HepG2 (cell line): ENCODE measurements around the gene CD28. TPM values are rescaled to one million over a fixed set of nuclear protein-coding genes. Genes with fewer than 3 reads are reported as not detected.
A peak's percentile ranks its signal among the peaks of the same experiment; 100 is the strongest.

Source experiments
- ATAC-seq: fragments of 200-7000 bp; cut with Tn5 transposase; 3 replicates; pipeline ENCODE4 v1.9.1; 2020; ENCODE audit warnings: mild to moderate bottlenecking, moderate library complexity
- BruUV-seq: library from RNA; stranded (reverse); fragments of 400-500 nt; replicated peaks from 2 replicates; lab custom pipeline; 2021; lab: Mats Ljungman, UMichigan
- CTCF ChIA-PET: fragments of 300-600 bp; formaldehyde crosslinking; extraction: SDS; loops from one replicate; lab custom pipeline; 2021; ENCODE audit warnings: low total read pairs, inconsistent platforms, low intra/inter-chr PET ratio; lab: Yijun Ruan, JAX
- POLR2A ChIA-PET: fragments of 350-600 bp; sonication (Branson Sonifier 250); formaldehyde crosslinking; loops from one replicate; lab custom pipeline; 2020; ENCODE audit warnings: antibody characterized with exemption, inconsistent platforms; lab: Yijun Ruan, JAX
- DNase-seq: peaks from one replicate; pipeline ENCODE4 v3.0.0-alpha.2; 2015; ENCODE audit warnings: low spot score
- FAIRE-seq: peaks from 3 replicates; lab custom pipeline; 2011; peaks lifted over from hg19 to GRCh38; lab: Jason Lieb, UNC
- H2AFZ ChIP-seq: one replicate; pipeline ENCODE4 v1.6.1; 2011; ENCODE audit warnings: low read length, inconsistent platforms
- H3K27ac ChIP-seq: fragments of 300-600 bp; 3 replicates; pipeline ENCODE4 v1.8.0; 2011; ENCODE audit warnings: mixed run types, mild to moderate bottlenecking, mixed read lengths, low read length, inconsistent platforms; ENCODE audit not compliant: insufficient read depth; ENCODE audit errors: extremely low read length
- H3K27me3 ChIP-seq, 2 experiments: fragments of 200-600 bp in 1 of 2; 2 replicates in 1 of 2; 3 replicates in 1 of 2; pipeline versions ENCODE4 v1.6.0 to v1.8.0; 2011; ENCODE audit warnings: low read length in 2 of 2, mild to moderate bottlenecking in 2 of 2, moderate library complexity in 2 of 2, inconsistent platforms in 1 of 2; ENCODE audit not compliant: insufficient read depth in 2 of 2, control insufficient read depth in 1 of 2
- H3K36me3 ChIP-seq, 2 experiments: fragments of 200-600 bp in 1 of 2; replicated peaks in 1 of 2; 2 replicates in 1 of 2; 3 replicates in 1 of 2; pipeline versions ENCODE4 v1.5.1 to v1.8.0; 2011; ENCODE audit warnings: low read length in 2 of 2, inconsistent platforms in 1 of 2; ENCODE audit not compliant: insufficient read depth in 2 of 2, control insufficient read depth in 1 of 2
- H3K4me1 ChIP-seq: 2 replicates; pipeline ENCODE4 v1.5.1; 2012; ENCODE audit warnings: low read length, inconsistent platforms; ENCODE audit not compliant: insufficient read depth
- H3K4me2 ChIP-seq: 2 replicates; pipeline ENCODE4 v1.6.0; 2011; ENCODE audit warnings: low read depth, low read length, inconsistent platforms
- H3K4me3 ChIP-seq, 3 experiments: fragments of 200-600 bp in 1 of 3; sonication (generic), shearing (Covaris generic) in 1 of 3; replicated peaks in 1 of 3; 2 replicates each; pipeline ENCODE4 v1.5.1; 2011 to 2016; ENCODE audit warnings: low read length in 3 of 3, inconsistent platforms in 2 of 3, low read depth in 2 of 3, mild to moderate bottlenecking in 2 of 3, control low read depth in 1 of 3, mixed read lengths in 1 of 3; ENCODE audit not compliant: insufficient read depth in 1 of 3
- H3K79me2 ChIP-seq: one replicate; pipeline ENCODE4 v1.6.1; 2011; ENCODE audit warnings: low read length, inconsistent platforms; ENCODE audit not compliant: insufficient read depth
- H3K9ac ChIP-seq: 2 replicates; pipeline ENCODE4 v1.6.0; 2011; ENCODE audit warnings: mild to moderate bottlenecking, low read depth, low read length, inconsistent platforms; ENCODE audit not compliant: insufficient read depth
- H3K9me3 ChIP-seq: 2 replicates; pipeline ENCODE4 v1.5.1; 2012; ENCODE audit warnings: mild to moderate bottlenecking, low read length
- H4K20me1 ChIP-seq: 2 replicates; pipeline ENCODE4 v1.6.0; 2011; ENCODE audit warnings: inconsistent platforms, mild to moderate bottlenecking, low read length, moderate library complexity; ENCODE audit not compliant: insufficient read depth
- CREB1 ChIP-seq, 2 experiments: fragments of 450-650 bp in 1 of 2; IDR thresholded peaks; 2 replicates each; pipeline ENCODE4 v1.6.1; 2016 to 2017; ENCODE audit warnings: control low read depth in 1 of 2, mild to moderate bottlenecking in 1 of 2, missing compliant biosample characterization in 1 of 2, missing genetic modification characterization in 1 of 2
- HNF4G ChIP-seq, 2 experiments: sonication (generic) in 1 of 2; formaldehyde crosslinking in 1 of 2; IDR thresholded peaks; 2 replicates each; pipeline versions ENCODE4 v1.4.0 to v1.6.1; 2011 to 2020; ENCODE audit warnings: borderline replicate concordance in 2 of 2, low read depth in 2 of 2, mild to moderate bottlenecking in 2 of 2, low read length in 1 of 2, missing genetic modification reagents in 1 of 2, moderate library complexity in 1 of 2
- TARDBP ChIP-seq: sonication (generic); formaldehyde crosslinking; IDR thresholded peaks from 2 replicates; pipeline ENCODE4 v1.8.0; 2022; ENCODE audit warnings: mild to moderate bottlenecking, missing genetic modification reagents
- ZNF101 ChIP-seq: sonication (generic); formaldehyde crosslinking; IDR thresholded peaks from 2 replicates; pipeline ENCODE4 v1.4.0; 2020; ENCODE audit warnings: mild to moderate bottlenecking, low read depth, missing genetic modification reagents, borderline replicate concordance
- ZNF317 ChIP-seq: sonication (generic); formaldehyde crosslinking; IDR thresholded peaks from 2 replicates; pipeline ENCODE4 v1.5.0; 2020; ENCODE audit warnings: mild to moderate bottlenecking, missing genetic modification reagents
- WGBS: methylation state at CpG from one replicate; pipeline ENCODE4 v1.1.6; 2017; ENCODE audit warnings: low lambda C conversion rate; 5-methylcytosine and 5-hydroxymethylcytosine counted together
- in situ Hi-C: cut with HindIII; loops from 2 replicates; pipeline ENCODE4 v1.10.0; 2017; ENCODE audit warnings: low pct_unique_long_range_greater_than_20kb; ENCODE audit not compliant: extremely low pct_ligation_motif_present
- intact Hi-C: fragments of 100-400 bp; cut with micrococcal nuclease; formaldehyde crosslinking; loops from one replicate; pipeline ENCODE4 v1.10.0; 2022; ENCODE audit not compliant: unreplicated experiment
- polyA plus RNA-seq, 8 experiments: library from polyadenylated mRNA; depleted of rRNA in 3 of 8; stranded (reverse) in 7 of 8; unstranded in 1 of 8; fragments of >200 nt; fragmentation: Illumina TruSeq in 4 of 8; extraction: Trizol in 4 of 8; gene quantifications; 2 replicates each; pipeline versions ENCODE4 v1.2.1 to v1.2.3, GENCODE V29; 2011 to 2016; ENCODE audit warnings: low read depth in 4 of 8, missing spikeins in 1 of 8, mixed read lengths in 1 of 8; ENCODE audit not compliant: insufficient read depth in 1 of 8
- total RNA-seq, 5 experiments: library from RNA; depleted of rRNA; stranded (reverse); fragments of >200 nt; fragmentation: Illumina TruSeq; extraction: Trizol; gene quantifications; 2 replicates each; pipeline ENCODE4 v1.2.3, GENCODE V29; 2016; ENCODE audit warnings: low read depth in 1 of 5
- TF ChIP-seq, protein P1 (sequence below): sonication (generic); formaldehyde crosslinking; IDR thresholded peaks from 2 replicates; pipeline ENCODE4 v1.4.0; 2020; ENCODE audit warnings: missing genetic modification reagents

The CD28 gene
- total and polyA plus RNA-seq, 2 of the 13 experiments (the other 11 are each of a cell fraction or from before 2014, with no cell fraction given), result not detected

GRCh38 chr2:203707530-203707929 is 1.1 kb downstream of the CD28 start:
- ATAC-seq, result no peak
- POLR2A ChIA-PET, result no interaction called here
- Histone ChIP-seq H3K36me3 (no peaks in the 10 kb centered on the region), H3K4me1 (peaks cover 43% of the 10 kb centered on the region), H3K79me2 (no peaks in the 10 kb centered on the region), H3K4me3 (no peak overlapping the region), H3K27me3 (no peaks in the 10 kb centered on the region), H3K4me2 (no peak overlapping the region), H2AFZ (no peak overlapping the region), H3K9me3 (no peaks in the 10 kb centered on the region), H3K9ac (no peak overlapping the region), H3K27ac (no peak overlapping the region), H4K20me1 (no peaks in the 10 kb centered on the region)
- no TSS peak for BruUV-seq
- in situ Hi-C loops (no loop called here), intact Hi-C loops (no loop called here)
- WGBS, result 80% methylated on average over 5 of the region's 5 CpGs
- CTCF ChIA-PET, result no interaction called here
- DNase-seq, result no peak
- FAIRE-seq, result no peak
- TF ChIP-seq ZNF317 (CRISPR knock-in tag), result no peak
- no peak for TF ChIP-seq TARDBP (CRISPR knock-in tag)
- TF ChIP-seq ZNF101, result no peak
- no peak for TF ChIP-seq CREB1 (IDR thresholded peaks at IDR 0.05)
- no peak for TF ChIP-seq CREB1 (CRISPR knock-in tag; IDR thresholded peaks at IDR 0.05)

DNA sequence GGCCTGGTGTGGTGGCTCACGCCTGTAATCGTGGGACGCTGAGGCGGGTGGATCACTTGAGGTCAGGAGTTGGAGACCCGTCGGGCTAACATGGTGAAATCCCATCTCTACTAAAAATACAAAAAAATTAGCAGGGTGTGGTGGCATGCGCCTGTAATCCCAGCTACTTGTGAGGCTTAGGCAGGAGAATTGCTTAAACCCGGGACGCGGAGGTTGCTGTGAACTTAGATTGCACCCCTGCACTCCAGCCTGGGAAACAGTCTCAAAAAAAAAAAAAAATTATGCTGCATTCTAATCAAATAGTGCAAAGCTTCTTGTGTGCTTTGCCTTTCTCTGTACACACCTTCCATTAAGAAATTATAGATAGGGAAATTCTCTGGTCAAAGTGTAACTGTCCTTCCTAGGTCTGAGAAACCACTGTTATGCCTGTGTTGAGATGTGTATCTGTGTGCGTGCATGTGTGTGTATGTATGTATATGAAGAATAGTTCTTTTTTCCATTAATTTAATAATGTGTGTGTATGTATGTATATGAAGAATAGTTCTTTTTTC is 2.5 kb downstream of the CD28 start:
- H4K20me1 ChIP-seq, result no peaks in the 10 kb centered on the region
- FAIRE-seq (no peak), DNase-seq (no peak), ATAC-seq (peak; percentile 59)
- H3K27ac ChIP-seq, result no peak overlapping the region
- peaks cover 48% of the 10 kb centered on the region for H3K4me1 ChIP-seq
- in situ Hi-C loops, result no loop called here
- no peaks in the 10 kb centered on the region for H3K79me2 ChIP-seq
- no TSS peak for BruUV-seq
- intact Hi-C loops, result no loop called here
- H3K9ac ChIP-seq, result no peak overlapping the region
- H3K9me3 ChIP-seq, result no peaks in the 10 kb centered on the region
- TF ChIP-seq, protein P1, sequence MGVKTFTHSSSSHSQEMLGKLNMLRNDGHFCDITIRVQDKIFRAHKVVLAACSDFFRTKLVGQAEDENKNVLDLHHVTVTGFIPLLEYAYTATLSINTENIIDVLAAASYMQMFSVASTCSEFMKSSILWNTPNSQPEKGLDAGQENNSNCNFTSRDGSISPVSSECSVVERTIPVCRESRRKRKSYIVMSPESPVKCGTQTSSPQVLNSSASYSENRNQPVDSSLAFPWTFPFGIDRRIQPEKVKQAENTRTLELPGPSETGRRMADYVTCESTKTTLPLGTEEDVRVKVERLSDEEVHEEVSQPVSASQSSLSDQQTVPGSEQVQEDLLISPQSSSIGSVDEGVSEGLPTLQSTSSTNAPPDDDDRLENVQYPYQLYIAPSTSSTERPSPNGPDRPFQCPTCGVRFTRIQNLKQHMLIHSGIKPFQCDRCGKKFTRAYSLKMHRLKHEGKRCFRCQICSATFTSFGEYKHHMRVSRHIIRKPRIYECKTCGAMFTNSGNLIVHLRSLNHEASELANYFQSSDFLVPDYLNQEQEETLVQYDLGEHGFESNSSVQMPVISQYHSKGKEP (CRISPR knock-in tag), result no peak
- TF ChIP-seq HNF4G (IDR thresholded peaks at IDR 0.05; ENCODE audit: borderline replicate concordance, low read depth, low read length) (0 out of 2 replicates have a peak, but pooled peaks have one; percentile 5), HNF4G (CRISPR knock-in tag; IDR thresholded peaks at IDR 0.05; ENCODE audit: borderline replicate concordance, low read depth) (no peak)
- TF ChIP-seq, all 625 proteins: peak for 1
- WGBS, result 42% methylated on average over 11 of the region's 11 CpGs
- no peaks in the 10 kb centered on the region for H3K27me3 ChIP-seq
- H3K4me3 ChIP-seq, result no peak overlapping the region
- peak overlapping the region; percentile 22 for H3K4me2 ChIP-seq
- H3K36me3 ChIP-seq, result no peaks in the 10 kb centered on the region
- ChIA-PET CTCF (no interaction called here), POLR2A (no interaction called here)
- no peak overlapping the region for H2AFZ ChIP-seq
